ENCODE data around the gene MASP1.

- no peak for TF ChIP-seq GATA3 (IDR thresholded peaks at IDR 0.05; ENCODE audit: low read depth, low read length)
- TF ChIP-seq GATA2 (IDR thresholded peaks at IDR 0.05; ENCODE audit: low read depth, low read length) = no peak
These were observed 37.2 kb upstream of the MASP1 start for GRCh38 chr3:187328691-187329090.

Data from SH-SY5Y (cell line).